Right hindlimb (tissue), 1 donor: Measurements from ENCODE around the gene ZNF674.

Experiments used
- DNase-seq: peaks from one replicate; pipeline ENCODE4 v3.0.0-alpha.2; 2018

Gene ZNF674

DNA sequence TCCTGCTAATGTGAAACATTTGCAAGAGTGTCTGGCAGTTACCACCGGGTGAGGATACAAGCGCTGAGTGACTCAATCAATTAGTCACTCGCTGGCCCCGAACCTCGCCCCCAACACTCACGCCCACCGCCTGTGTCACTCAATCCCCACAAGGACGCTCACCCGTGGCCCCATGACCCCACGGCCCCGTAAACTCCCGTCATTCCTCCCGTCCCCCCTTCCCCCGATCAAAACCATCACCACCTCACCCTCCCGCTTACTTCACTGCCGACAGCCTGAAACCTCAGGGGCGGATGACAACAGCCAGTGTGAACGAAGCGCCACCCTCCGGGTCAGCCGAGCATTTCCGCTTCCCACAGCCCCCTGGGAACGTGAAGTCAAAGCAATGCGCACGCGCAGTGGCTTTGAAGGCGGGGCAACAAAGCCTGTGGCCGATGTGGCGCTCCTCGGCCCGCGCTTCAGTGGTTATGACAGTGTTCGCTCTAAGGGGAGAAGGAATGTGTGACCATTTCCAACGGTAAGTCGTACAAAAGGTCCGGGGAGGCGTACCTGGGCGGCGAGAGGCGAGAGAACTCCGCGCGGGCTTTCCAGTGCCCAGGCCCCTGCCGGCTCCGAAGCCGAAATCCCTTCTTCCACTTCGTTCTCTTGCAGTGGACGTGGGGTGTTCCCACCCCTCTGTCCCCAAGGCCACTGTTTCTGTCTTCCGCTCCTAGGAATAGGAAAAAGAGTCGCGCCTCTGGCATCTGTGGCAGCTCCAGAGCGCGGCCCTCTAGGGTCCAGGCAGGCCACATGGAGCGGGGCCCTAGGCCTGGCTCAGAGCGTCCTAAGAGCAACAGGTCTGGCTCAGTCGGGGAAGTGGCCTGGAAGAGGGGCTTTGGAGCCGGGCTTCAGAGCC is at the start of gene ZNF674:
TSS of gene ZNF674 (minus strand) at position 311 of the 895 bp plus-strand sequence. CDS start 3,334 bp downstream, outside the sequence.
- DNase-seq, result peak; percentile 93

DNA sequence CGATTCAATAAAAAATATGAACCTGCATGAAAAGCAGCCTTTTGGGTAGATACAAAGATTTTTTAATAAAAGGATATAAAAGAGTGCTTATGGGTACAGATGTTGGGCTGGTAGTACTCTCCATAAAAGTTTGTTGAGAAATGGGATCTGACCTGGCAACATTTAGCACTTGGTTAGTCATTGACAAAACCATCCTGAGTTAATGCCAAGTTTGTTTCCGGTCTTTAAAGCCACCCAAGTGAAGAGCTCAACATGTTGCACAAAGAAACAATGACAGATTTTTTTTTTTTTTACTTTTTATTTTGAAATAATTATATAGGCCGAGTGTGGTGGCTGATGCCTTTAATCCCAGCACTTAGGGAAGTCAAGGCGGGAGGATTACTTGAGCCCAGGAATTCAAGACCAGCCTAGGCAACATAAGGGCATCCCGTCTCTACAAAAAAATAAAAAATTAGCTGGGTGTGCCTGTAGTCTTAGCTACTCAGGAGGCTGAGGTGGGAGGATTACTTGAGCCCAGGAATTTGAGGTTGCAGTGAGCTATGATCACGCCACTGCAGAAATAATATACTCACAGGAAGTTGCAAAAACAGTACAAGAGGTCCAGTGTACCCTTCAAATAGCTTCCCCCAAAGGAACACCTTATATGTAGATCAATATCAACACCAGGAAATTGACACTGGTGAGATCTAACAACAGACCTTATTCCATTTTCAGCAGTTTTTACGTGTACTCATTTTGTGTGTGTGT is 44.9 kb upstream of the ZNF674 start:
- DNase-seq, result no peak

DNA sequence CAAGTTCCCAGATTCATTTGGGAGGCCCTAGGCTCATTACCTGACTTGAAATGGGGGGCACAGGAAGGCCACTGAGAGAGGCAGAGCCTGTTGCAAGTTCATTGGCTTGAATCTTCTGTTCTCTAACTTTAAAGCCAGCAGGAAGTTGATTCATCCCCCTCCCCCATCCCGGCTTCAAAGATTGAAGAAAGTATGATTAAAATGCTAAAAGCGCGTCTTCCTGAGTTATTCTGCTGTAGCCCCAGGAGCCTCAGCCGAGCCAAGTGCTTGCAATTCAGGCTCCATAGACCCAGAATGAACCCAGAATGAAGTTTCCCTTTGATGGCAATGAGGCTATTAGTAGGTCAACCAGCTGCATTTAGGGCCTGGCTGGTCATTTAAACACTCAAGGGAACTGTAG is 43.0 kb upstream of the ZNF674 start:
- peak; percentile 36 for DNase-seq

DNA sequence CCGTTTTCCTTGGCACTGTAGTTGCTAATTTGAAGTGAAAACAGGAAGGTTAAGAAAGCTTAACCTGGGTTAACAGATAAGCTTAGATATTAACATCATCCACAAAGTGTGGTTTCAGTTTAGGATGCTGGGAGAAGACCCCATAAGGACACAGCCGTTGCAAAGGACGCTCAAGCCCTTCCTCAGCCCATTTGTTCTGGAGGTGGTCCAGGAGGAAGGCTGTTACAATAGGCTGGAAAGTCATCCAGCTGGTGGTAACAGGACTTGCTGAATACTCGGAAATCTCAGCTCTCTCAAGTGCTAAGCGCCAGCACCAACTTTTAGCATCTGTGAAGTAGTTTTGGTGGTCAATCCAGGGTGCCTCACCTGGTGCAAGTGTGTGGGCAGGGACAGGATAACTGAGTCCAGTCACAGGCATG is 42.5 kb upstream of the ZNF674 start:
- peak; percentile 29 for DNase-seq

DNA sequence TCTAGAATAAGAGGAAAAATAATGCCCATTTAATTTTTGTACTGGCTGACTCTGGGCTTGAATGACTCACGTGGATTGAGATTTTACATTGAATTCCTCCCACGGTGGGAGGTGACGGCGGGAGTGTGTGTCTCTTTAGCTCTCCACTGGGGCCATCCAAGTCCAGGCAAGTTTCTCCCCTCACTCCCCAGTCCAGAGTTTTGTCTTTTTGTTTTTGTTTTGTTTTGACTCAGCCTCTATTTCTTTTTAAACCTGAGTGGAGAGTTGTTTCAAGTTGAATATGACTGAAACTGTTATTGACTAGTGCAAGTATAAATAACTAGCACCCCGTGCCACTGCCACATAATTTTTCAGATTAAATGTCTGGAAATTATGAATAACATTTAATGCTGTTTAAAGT is 41.9 kb upstream of the ZNF674 start:
- no peak for DNase-seq

DNA sequence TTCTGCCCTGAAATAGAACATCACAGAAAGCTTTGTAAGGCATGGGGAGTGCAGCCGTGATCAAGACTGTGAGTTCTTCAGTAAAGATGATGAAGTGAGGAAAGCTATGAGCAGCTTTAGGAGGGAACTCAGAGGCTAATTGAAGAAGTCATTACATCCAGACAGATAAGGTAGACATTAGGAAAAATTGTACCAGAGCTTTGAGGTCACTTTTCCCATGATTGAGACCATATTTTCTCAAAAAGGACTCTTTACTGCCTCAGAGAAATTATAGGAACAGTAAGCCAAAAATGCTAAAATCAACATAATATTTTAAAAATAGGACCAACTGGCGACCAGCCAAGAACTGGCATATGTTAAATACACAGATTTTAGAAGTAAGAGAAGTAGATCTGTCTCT is 39.5 kb upstream of the ZNF674 start:
- no peak for DNase-seq

DNA sequence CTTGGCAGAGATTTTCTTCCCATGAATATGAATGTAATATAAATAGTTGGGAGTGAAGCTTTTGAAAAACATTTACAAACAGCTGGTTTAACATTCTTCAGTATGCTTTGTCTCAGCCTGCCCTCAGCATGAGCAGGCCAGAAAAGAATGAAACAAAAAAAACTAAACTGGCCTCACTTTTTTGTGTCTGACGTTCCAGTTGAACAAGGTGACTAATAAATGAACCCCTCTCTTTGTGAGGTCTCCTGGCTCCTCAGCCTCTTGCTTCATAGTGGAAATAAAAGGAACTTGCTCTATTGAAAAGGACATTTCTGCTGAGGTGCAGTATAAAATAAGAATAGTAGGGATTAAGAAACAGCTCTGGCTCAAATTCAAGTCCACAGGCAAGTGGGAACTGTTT is 37.7 kb upstream of the ZNF674 start:
- no peak for DNase-seq

DNA sequence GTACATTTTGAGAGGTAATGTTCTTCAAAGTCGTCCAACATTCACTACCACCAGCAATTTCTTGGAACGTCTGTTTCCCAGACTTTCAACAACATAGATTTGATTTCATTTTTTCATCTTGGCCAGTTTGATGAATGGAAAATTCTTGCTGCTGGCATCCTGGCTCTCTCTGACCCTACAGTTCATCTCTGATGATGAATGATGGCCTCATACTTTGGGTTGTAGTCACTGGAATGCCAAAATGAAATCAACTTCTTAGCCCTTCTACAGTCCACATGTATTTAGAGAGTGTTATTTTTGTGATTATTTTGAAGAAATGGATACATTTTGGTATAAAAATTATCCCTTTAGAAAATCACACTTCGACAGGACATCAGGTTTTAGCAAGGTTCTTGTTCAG is 37.1 kb upstream of the ZNF674 start:
- no peak for DNase-seq

DNA sequence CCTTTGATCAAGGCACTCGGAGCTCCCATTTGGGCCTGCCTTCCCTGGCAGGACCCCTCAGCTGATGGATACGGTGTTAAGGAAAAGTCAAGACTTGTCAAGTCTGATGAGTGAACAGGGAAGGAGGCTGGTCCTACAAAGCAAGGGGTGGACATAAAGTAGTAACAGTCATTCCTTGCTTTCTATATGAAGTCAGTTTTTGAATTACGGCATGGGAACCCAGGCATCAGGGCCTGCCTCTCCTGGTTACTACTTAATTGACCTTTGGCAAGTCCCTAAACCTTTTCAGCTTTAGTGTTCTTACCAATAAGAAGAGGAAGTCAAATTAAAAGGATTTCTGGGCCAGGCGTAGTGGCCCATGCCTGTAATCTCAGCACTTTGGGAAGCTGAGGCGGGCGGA is 35.4 kb upstream of the ZNF674 start:
- DNase-seq, result no peak

DNA sequence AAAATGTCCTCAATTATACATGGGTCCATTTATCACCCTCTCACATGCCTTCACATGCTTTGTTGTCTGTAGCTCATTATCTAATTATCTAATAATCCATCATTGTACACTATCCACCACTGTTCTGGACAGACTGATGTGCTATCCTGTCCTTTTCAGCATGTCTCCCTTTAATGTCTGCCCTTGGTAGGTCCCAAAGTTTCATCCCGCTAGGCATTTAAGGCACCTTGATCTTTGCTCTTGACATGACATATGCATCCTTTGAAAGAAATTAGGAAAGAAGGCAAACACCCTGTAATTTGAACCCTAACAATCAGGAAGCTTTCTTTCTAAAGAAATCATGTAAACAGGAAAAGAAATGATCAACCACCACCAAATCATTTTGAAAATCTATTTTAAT is 34.0 kb upstream of the ZNF674 start:
- no peak for DNase-seq

DNA sequence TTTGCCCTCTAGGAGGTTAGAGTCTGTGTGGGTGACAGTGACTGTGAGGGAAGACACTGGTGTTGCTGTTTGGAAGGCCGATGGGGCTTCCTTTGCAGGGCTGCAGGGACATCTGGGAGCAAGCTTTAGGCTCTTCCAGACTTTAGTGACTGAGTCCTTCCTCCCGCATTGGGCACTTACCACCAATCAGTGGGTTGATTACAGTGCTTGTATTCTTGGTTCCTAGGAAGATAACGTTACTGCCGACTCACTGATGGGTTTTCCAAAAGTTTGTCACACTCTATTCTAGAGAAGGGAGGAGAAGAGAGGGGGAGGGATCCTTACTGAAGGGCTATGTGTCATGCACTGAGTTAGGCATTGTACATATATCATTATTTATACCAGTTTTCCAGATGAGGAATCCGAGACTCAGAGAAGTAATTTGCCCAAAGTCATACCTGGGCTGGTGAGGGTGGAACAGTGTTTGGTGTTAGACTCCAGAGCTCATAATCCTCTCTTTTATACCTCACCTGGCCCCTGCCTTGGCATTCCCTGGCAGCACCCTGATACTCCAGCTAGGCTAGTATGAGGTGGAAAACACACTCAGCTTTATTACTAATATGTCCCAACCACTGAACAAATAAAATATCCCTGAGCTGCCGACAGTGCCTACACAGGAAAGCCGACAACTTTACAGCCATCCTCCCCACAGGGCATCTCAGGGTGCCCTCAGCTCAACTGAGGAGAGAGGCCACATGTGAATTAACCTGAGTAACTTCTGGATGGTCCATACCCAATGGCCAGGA is 32.2 kb upstream of the ZNF674 start:
- no peak for DNase-seq

DNA sequence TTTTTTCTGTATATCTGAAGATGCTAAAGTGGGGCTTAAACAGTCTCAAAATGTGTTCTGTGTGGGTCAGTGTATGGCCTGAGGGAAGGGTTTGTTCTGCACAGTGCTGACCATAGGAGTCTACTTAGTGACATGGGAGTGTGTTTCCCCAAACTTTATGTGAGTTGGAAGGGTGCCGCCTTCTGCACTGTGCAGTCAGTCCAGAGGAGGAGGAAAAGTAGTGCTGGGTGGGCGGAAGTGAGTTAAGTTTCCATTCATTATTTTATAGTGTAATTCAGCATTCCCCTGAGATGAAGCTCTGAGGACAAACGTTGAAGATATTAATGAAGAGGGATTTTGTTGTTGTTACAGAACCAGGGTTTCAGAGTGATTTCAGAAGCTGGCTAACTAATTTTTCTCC is 31.2 kb upstream of the ZNF674 start:
- peak; percentile 25 for DNase-seq

DNA sequence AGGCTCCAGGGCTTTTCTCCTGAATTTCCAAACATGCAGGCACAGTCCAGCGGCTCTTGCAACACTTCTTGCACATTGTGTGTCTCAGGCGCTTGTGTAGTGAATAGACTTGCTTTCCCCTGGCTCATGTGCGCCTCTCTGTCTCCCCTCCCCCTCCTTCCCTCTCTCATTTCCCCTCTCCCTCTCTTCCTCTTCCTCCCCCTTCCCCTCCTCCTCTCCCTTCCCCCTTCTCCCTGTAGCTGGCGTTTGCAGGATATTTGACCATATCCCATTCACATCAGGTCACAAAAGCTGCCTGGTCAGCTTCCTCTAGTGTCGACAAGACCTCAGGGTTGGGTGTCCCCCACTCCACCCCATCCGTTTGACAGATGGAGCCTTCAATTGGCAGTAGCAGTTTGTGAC is 30.8 kb upstream of the ZNF674 start:
- no peak for DNase-seq

DNA sequence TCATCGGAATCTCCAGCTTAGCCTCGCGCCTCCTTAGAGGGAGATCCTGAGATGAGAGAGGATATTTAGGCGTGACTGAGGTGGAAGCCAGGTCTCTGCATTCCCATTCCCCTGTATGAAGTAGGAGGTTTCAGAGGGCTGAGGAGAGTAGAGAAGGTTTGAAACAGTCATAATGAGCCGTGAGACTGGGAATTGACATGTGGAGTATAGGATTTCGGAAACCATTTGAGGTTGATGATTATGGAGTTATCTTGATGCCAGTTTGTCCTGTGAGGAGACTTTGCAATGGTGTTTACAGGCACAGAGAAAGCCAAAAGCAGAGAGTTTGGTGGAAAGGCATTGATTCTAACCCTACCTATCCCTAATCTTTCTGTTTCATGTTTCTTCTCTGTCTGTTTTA is 30.4 kb upstream of the ZNF674 start:
- DNase-seq, result no peak

DNA sequence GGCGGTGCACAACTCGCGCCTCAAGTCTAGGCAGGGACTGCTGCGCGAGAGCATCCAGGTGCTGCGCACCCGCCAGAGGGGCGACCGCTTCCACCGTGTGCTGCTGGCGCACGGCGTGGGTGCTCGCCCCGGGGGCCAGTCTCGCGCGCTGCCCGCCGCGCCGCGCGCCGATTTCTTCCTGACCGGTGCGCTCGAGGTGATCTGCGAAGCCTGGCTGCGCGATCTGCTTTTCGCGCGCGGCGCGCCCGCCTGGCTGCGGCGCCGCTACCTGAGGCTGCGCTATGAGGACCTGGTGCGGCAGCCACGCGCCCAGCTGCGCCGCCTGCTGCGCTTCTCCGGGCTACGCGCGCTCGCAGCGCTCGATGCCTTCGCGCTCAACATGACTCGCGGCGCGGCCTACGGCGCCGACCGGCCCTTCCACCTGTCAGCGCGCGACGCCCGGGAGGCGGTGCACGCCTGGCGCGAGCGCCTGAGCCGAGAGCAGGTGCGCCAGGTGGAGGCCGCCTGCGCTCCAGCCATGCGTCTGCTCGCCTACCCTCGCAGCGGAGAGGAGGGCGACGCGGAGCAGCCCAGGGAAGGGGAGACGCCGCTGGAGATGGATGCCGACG is 29.7 kb upstream of the ZNF674 start:
- DNase-seq, result no peak

DNA sequence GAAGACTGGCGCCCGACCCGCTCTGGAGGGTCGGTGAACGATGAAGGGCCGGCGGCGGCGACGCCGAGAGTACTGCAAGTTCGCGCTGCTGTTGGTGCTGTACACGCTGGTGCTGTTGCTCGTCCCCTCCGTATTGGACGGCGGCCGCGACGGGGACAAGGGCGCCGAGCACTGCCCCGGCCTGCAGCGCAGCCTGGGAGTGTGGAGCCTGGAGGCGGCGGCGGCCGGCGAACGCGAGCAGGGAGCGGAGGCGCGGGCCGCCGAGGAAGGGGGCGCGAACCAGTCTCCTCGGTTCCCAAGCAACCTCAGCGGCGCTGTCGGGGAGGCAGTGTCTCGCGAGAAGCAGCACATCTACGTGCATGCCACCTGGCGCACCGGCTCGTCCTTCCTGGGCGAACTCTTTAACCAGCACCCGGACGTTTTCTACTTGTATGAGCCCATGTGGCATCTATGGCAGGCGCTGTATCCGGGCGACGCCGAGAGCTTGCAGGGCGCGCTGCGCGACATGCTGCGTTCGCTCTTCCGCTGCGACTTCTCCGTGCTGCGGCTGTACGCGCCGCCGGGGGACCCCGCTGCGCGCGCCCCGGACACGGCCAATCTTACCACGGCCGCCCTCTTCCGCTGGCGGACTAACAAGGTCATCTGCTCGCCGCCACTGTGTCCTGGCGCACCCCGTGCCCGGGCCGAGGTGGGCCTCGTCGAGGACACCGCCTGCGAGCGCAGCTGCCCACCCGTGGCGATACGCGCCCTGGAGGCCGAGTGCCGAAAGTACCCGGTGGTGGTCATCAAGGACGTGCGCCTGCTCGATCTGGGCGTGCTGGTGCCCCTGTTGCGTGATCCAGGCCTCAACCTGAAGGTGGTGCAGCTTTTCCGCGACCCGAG is 28.9 kb upstream of the ZNF674 start:
- DNase-seq, result peak; percentile 47

DNA sequence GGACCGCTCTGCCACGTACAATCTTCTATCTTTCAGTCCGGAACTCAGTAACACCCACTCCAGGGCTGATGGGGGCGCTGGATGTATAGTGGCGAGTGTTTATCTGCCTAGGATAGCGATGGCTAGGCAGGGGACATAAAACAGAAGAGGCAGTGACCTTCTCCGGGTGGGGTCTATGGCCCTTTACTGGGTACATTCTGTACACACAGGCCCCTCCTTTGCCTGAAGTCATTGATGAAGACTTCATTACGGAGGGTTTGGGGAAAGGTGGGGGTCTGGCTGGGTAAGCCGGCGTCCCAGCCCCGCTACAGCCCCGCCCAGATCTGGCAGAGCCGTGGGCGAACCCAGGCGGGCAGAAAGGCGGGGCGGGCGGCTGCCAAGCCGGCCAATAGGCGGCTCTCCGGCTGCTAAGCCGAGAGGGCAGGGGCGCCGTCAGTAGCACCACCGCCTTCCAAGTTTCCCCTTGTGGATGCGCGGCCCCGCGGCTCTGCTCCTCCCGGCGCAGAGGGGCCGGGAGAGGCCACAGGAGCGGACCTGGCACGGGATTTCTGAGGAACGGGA is 28.2 kb upstream of the ZNF674 start, which contains the start of gene CHST7:
TSS of gene CHST7 (plus strand) at position 435 of the 561 bp plus-strand sequence. CDS start 167 bp downstream, outside the sequence.
- DNase-seq, result peak; percentile 69

DNA sequence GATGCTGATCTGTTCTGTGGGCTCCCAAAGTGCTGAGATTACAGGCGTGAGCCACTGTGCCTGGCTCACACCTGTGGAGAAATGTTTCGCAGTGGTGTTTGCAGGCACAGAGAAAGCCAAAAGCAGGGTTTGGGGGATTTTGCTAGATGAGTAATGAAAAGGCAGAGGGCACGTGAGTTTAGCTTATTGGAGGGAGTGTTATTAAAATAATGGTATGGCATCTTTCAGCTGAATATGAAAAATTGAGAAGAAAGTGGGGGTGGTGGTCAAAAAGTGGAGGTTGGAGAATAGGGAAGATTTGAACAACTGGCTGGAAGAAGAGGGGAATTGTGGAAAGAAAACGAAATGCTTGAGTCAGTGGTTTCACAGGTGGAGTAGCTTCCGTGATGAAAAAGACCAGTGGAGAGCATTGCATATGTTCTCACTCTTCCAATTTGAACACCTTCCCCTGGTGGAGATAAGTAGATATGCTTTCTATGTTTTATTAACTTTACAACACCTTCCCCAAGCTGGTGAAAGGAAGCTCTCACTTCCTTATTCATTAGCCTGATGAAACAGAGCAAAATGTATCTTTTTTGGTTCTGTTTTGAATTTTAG is 27.2 kb upstream of the ZNF674 start:
- DNase-seq, result no peak

DNA sequence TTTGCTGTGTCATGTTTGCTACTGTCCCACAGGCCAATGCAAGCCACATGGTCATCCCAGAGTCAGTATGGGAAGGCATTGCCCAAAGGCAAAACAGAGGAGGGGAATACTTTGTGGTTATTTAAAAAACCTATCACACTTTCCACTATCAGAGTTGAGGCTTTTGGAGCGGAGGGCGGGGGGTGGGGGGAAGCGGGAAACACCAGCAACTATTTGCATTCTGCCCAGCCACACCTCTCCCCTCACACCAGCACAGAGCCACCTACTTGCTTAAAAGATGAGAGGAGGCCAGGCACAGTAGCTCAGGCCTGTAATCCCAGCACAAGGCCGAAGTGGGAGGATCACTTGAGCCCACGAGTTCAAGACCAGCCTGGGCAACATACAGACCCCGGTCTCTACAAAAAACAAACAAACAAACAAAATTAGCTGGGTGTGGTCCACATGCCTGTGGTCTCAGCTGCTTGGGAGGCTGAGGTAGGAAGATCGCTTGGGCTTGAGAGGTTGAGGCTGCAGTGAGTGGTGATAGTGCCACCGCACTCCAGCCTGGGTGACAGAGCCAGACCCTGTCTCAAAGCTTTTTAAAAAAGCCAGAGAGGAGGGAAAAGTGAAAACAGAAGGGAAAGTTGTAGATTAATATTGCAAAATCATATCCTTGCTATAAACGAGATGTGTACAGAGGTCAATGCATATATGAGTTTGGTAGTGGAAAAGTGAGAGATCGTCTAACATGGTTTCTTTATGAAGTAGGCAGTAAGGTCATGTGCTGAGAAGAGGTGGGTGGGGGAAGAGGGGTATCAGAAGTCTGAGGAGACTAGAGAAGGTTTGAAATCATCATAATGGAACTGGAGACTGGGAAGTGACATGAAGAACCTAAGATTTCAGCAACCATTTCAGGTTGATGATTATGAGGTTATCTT is 26.5 kb upstream of the ZNF674 start:
- DNase-seq, result no peak

DNA sequence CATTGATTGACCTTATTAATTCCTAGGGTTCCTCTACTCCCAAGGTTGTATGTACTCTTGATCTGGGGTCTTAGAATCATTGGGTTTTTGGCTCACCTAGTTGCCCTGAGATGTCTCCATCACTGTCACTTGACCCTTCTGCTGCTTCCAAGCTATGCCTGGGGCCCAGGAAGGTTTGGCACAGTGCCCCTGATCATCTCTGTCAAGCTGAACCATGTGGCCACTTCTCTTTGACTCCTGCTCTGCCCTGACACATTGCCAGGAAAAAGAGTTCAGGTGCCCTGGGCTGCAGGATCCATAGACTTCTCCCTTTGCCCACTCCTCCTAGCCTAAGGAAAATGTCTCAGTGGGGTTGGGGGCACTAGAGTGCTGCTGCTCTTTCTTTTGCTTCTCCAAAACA is 24.4 kb upstream of the ZNF674 start:
- DNase-seq, result no peak
